Right cardiac atrium (tissue), 5 donors: ENCODE results near the gene SNX7. TPM values are rescaled to one million over a fixed set of nuclear protein-coding genes. Genes with fewer than 3 reads are reported as not detected.

Experiments used
- ATAC-seq, 2 donors: fragments of 200-7000 bp; cut with Tn5 transposase; one replicate each; pipeline versions ENCODE4 v1.8.0 to v1.9.1; 2020; ENCODE audit warnings: moderate library complexity in 2 of 2, mild to moderate bottlenecking in 1 of 2
- DNase-seq, 3 donors: peaks; one replicate each; pipeline ENCODE4 v3.0.0-alpha.2; 2020
- H3K27ac ChIP-seq: one replicate; pipeline ENCODE4 v1.5.1; 2013; ENCODE audit warnings: mild to moderate bottlenecking, low read length, control low read depth, moderate library complexity
- H3K27me3 ChIP-seq: one replicate; pipeline ENCODE4 v1.6.1; 2013; ENCODE audit not compliant: control insufficient read depth, insufficient read depth
- H3K4me1 ChIP-seq: one replicate; pipeline ENCODE4 v1.6.1; 2013; ENCODE audit warnings: low read length; ENCODE audit not compliant: control insufficient read depth, insufficient read depth
- H3K4me3 ChIP-seq: one replicate; pipeline ENCODE4 v1.5.1; 2013; ENCODE audit warnings: low read length, control low read depth
- H3K9me3 ChIP-seq: one replicate; pipeline ENCODE4 v1.6.1; 2013; ENCODE audit warnings: low read length; ENCODE audit not compliant: control insufficient read depth
- WGBS: extraction: QIAGEN DNeasy Blood & Tissue Kit; methylation state at CpG from one replicate; pipeline ENCODE4 v1.1.7; 2013; 5-methylcytosine and 5-hydroxymethylcytosine counted together
- intact Hi-C, 4 donors: fragments of 100-400 bp; cut with DNase I; formaldehyde crosslinking; loops; one replicate each; pipeline versions ENCODE4 v1.11.0 to v1.14.0; 2022 to 2023
- polyA plus RNA-seq: library from polyadenylated mRNA; stranded (reverse); fragments of 200-250 nt; gene quantifications from one replicate; pipeline ENCODE4 v1.2.3, GENCODE V29; 2013
- total RNA-seq, 4 donors: library from RNA; stranded (reverse); fragmentation: NEBNext Ultra II Directional; extraction: Animal tissue kit (Norgen Biotek cat#: 25700); gene quantifications; one replicate each; pipeline ENCODE4 v1.2.1, GENCODE V29; 2021
- donor health status: healthy with polysubstance abuse.
- donor health status: DM: no; HTN: yes; CAD: no.
- donor health status: DM: no; HTN: no; CAD: no.
- donor health status: DM: no; HTN: yes; CAD: no; lungs with severe emphysema.
- donor health status: DM: yes; HTN: yes; CAD: no.

The SNX7 gene
- total and polyA plus RNA-seq, 5 donors, result 20.1 to 34.8 (median 24.1) TPM

DNA sequence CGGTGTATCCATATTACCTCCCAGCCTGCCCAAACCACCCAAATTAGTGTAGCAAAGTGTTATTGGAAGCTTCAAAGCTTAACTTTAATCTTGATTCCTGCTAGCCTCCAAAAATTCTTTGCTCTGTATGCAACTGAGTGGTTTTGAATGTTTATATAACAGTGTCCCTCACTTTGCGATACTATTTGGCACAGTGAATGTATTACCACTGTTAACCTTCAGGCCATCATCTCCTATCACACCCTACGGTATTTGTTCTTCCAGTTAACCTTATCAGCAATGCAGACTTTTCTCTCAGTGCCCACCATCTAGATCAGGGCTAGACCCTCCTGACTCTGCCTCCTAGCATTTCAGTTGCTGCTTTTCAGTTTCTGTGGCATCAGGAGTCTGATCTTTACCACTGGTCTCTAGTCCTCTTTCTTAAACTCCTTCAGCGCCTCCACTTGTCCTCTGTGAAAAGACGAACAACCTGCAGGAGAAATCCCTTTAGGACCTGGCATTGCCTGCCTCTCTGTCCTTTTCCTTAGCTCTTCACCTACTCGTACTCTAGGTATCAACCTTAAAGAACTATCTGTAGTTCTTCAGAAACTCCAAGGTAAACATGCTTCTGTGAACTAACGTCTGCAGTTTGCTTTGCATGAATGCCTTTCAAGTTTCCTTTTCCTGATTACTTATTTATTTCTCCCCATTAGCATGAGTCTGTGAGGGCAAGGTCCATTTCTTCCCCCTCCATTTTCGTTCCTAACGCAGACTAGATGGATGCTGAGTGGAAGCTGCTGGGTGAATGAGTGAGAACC is 71.7 kb downstream of the SNX7 start:
- no peak for DNase-seq

DNA sequence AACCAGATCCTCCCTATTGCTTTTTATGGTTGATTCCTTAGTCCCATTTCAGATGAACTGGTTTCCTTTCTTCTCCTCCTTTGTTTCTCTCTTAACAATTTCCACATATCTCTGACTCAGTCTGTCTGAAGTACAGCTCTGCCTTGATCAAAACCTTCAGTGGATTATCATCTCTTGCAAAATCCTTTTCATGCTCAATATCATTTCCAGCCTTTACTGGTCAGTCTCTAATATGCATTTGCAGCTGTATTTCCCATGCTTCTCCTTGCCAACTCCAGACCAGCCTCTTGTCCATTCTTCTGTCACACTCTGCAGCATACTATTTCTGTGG is 72.2 kb downstream of the SNX7 start:
- Histone ChIP-seq H3K9me3 (no peaks in the 10 kb centered on the region), H3K4me1 (no peaks in the 10 kb centered on the region), H3K27ac (no peak overlapping the region), H3K4me3 (no peak overlapping the region), H3K27me3 (no peaks in the 10 kb centered on the region)
- ATAC-seq (no peak), DNase-seq (no peak)
- intact Hi-C loops, result no loop called here

More for the DNA sequence above, 71.7 kb downstream of the SNX7 start:
- Histone ChIP-seq H3K27ac (no peak overlapping the region), H3K4me1 (no peaks in the 10 kb centered on the region), H3K27me3 (no peaks in the 10 kb centered on the region), H3K4me3 (no peak overlapping the region), H3K9me3 (no peaks in the 10 kb centered on the region)
- intact Hi-C loops, result no loop called here
- ATAC-seq, result no peak
- WGBS, result 76% methylated on average over 9 of the region's 9 CpGs

DNA sequence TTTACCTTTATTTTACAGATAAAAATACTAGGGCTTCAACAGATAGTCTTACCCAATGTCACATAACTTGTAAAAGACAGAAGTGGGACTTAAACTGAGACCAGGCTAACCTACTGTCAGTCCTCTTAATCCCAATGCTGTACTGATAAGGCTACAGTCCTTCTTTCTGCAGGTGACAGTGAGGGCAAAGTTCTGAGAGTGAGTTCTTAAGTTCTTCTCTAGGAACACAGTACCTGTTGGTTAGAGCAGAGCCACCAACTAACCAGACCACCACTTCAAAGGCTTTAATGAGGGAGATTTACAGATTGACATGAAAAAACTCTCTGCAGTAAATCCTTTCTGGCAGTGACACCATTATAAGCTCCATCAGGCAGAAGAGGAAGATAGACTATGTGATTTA is 74.2 kb downstream of the SNX7 start:
- Histone ChIP-seq H3K27ac (no peak overlapping the region), H3K27me3 (no peaks in the 10 kb centered on the region), H3K9me3 (no peaks in the 10 kb centered on the region), H3K4me1 (no peaks in the 10 kb centered on the region), H3K4me3 (no peak overlapping the region)
- ATAC-seq, result no peak
- intact Hi-C loops, result no loop called here
- no peak for DNase-seq

DNA sequence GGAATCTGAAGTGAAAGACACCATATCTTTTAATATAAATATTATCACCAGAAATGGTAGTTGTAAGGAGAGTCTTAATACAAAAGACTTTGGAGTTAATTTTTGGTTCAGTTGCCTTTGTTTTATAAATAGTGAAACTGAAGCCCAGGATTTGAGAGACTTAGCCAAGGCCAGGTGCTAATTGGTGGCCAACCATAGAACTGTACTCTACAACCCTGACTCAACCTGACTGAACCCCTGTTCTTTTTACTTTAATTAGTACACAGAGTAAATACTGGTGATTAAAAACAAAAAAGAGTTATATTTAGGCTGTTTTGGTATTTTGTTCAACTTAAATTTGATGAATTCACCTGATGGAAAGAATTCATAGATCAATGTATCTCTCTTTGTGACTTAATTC is 76.3 kb downstream of the SNX7 start:
- Histone ChIP-seq H3K9me3 (no peaks in the 10 kb centered on the region), H3K27me3 (no peaks in the 10 kb centered on the region), H3K4me3 (no peak overlapping the region), H3K27ac (no peak overlapping the region), H3K4me1 (no peaks in the 10 kb centered on the region)
- no peak for ATAC-seq
- no peak for DNase-seq
- intact Hi-C loops, result no loop called here

DNA sequence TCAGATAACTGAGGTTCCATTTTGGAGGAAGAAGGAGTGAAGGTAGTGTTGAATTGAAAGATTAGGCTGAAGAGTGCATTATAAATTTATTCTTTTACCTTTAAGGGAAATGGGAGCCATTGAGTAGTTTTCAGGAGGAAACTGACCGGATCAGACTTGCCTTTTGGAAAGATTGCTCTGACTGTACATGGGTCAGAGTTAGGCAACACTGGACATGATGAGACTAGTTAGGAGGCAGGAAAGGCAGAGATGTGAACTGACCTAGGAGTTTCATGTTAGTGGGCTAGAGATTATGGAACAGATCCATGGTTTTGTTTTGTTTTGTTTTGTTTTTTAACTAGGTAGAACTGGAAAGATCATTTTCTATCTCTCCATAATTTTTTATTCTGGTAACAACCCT is 78.2 kb downstream of the SNX7 start:
- ATAC-seq (no peak), DNase-seq (no peak)
- Histone ChIP-seq H3K4me1 (no peaks in the 10 kb centered on the region), H3K27me3 (no peaks in the 10 kb centered on the region), H3K27ac (no peak overlapping the region), H3K4me3 (no peak overlapping the region), H3K9me3 (no peaks in the 10 kb centered on the region)
- 81% methylated on average over 1 of the region's 1 CpG for WGBS
- intact Hi-C loops, result no loop called here

DNA sequence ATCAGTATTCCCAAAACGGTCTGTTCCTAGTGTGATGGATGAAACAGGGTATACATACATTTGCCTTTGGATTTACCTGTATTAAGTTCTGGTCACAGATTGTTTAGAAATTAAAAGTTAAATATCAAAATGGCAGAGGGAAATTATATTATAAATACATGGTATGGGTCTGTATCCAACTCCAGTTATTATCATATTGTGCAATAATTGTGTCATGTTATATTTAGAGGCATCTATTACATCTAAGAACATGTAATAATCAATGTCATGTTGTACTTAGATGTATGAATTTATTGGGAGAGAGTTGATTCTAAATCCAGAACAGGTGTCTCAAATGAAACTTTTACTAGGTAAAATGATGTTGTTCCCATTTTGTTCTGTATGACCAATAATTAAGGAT is 79.6 kb downstream of the SNX7 start:
- Histone ChIP-seq H3K27ac (no peak overlapping the region), H3K27me3 (no peaks in the 10 kb centered on the region), H3K4me3 (no peak overlapping the region), H3K9me3 (no peaks in the 10 kb centered on the region), H3K4me1 (no peaks in the 10 kb centered on the region)
- DNase-seq, result no peak
- WGBS, result 47% methylated on average over 1 of the region's 1 CpG
- no peak for ATAC-seq
- intact Hi-C loops, result no loop called here

DNA sequence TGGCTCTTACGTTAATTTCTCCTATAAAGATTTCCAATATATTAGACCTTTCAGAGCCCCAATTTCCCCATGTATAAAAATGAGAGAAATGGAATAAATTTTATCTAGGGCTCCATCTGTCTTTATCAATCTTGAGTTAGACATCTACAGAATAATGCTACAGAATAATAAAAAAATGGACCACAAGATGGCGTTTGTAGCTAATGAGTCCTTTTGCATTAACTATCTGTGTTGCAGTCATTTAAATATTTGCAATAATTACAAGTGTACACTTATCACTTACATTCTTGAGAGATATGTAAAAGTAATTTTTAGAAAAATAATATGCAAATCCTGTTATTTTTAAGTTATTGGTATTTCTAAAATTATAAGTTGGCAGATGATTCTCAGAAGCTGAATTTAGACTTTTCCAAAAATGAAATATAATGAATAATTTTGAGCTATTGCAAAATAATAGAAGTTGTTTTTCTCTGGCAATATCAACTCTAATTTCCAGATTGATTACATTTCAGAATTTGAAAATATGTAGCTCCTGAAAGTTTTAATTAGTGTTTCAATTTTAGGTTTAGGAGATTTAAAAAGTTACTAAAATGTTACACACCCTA is 87.7 kb downstream of the SNX7 start:
- WGBS, result 52% methylated on average over 2 of the region's 2 CpGs
- intact Hi-C loops, result no loop called here

DNA sequence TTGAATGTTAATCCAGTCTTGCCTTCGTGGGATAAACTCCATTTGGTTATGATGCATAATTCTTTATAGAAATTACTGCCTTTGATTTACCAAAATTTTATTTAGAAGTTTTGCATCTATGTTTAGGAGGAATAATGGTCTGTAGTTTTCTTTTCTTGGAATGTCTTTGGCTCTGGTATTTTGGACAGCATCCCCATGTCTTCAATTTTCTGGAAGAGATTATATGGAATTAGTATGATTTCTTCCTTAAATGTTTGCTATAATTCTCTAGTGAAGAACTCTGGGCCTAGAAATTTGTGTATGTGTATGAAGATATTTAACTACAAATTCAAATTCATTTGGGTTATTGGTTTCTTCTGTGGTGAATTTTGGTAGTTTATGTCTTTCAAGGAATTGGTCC is 92.7 kb downstream of the SNX7 start:
- intact Hi-C loops, result no loop called here
- no peaks in the 10 kb centered on the region for H3K4me1 ChIP-seq
- DNase-seq, result no peak
- H3K27ac ChIP-seq, result no peak overlapping the region
- no peak for ATAC-seq
- no peaks in the 10 kb centered on the region for H3K9me3 ChIP-seq
- no peak overlapping the region for H3K4me3 ChIP-seq
- 54% methylated on average over 1 of the region's 1 CpG for WGBS
- H3K27me3 ChIP-seq, result no peaks in the 10 kb centered on the region

More for the DNA sequence above, 87.7 kb downstream of the SNX7 start:
- no peak overlapping the region for H3K27ac ChIP-seq
- DNase-seq (no peak), ATAC-seq (no peak)
- H3K27me3 ChIP-seq, result no peaks in the 10 kb centered on the region
- H3K4me1 ChIP-seq, result no peaks in the 10 kb centered on the region
- no peak overlapping the region for H3K4me3 ChIP-seq
- H3K9me3 ChIP-seq, result no peaks in the 10 kb centered on the region

DNA sequence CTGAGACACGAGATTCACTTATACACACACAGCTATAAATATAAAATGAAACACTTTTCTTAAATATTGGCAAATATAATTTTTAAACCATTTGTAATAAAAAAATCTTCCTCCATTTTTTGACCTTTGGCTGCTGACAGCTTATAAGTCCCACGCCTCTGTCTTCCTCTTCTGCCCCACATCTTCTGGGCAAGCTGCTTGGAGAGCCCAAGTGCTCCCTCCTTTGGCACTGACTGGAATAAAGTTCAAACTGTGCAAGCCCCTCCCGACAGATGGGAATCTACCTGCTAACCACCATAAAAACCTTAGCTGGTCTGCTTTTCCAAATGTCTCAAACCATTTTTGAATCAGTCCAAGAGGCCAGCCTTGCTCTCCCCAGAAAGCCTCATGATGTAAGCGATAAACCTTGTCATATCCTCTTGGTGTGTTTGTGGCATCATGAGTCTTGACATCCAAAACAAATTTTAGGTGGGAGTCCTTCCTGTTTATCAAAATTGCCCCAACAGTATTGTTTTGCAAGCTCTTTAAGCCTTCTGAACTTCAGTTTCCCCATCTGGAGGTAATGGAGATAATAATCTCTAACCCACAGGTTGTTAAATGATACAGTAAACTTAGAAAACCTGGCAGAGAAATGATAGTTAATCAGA is 99.8 kb downstream of the SNX7 start:
- peak in 1 of 3 donors; percentile 12 for DNase-seq
- ATAC-seq, result no peak
- no peak overlapping the region for H3K27ac ChIP-seq
- no peaks in the 10 kb centered on the region for H3K4me1 ChIP-seq
- WGBS, result 84% methylated on average over 4 of the region's 4 CpGs
- intact Hi-C loops, result no loop called here
- no peaks in the 10 kb centered on the region for H3K27me3 ChIP-seq
- H3K9me3 ChIP-seq, result no peaks in the 10 kb centered on the region
- no peak overlapping the region for H3K4me3 ChIP-seq

DNA sequence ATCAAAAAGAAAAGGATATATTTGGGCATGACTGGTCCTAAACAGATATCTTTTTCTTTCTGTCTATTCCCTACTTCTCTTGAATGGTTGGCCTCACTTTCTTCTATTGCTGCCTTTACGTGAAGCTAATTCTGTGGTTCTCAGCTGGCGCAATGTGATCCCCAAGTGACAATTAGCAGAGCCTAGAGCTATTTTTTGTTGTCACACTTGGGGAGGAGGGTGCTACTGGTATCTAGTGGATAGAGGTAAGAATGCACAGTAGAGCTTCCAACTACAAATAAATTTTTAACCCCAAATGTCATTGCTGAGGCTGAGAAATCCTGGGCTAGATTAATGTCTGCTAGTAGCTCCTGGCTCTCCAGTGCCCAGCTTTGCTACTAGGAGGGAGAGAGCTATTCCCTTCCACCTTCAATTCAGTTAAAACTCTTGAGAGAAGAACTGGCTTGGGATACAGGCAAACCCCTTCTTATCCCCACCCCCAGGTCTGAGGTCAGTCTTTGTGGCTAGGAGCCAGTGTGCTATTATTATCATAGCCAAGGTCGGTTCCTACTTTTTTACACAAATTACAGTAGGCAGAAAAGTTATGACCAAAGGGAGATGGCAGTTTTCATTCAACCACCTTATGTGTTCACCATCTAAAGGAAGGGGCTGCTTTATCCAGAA is 102.1 kb downstream of the SNX7 start:
- Histone ChIP-seq H3K27me3 (no peaks in the 10 kb centered on the region), H3K4me1 (no peaks in the 10 kb centered on the region), H3K27ac (peak overlapping the region; percentile 37), H3K4me3 (no peak overlapping the region), H3K9me3 (no peaks in the 10 kb centered on the region)
- intact Hi-C loops, result no loop called here
- ATAC-seq (peak in 1 of 2 donors; percentile 68), DNase-seq (peak in 1 of 3 donors; percentile 14)
- 54% methylated on average over 3 of the region's 3 CpGs for whole genome bisulfite sequencing

DNA sequence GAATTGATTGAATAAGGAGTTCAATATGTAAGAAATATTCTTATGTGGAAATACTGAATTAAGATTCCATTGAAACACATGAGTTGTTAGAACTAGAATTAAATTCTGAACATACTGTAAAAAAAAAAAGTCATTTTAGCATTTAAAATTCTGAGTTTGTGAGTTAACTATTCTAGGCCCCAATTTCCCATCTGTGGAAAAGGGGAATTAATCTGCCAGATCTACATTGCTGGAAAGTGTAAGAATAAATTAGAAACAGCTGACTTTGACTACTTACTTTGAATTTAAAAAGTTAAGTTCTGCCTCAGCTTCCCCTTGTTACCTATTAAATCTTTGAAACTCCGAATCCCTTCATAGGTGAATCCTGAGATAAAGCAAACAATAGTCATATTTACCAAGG is 103.0 kb downstream of the SNX7 start:
- intact Hi-C loops, result no loop called here
- 42% methylated on average over 1 of the region's 1 CpG for WGBS
- Histone ChIP-seq H3K9me3 (no peaks in the 10 kb centered on the region), H3K27ac (no peak overlapping the region), H3K4me3 (no peak overlapping the region), H3K4me1 (no peaks in the 10 kb centered on the region), H3K27me3 (no peaks in the 10 kb centered on the region)
- no peak for DNase-seq
- no peak for ATAC-seq
